ENCODE results near the gene ZNF750.

Gene ZNF750

GRCh38 chr17:82825540-82826124 lies 14.2 kb downstream of the ZNF750 start:
- H3K9ac ChIP-seq (ENCODE audit: low read length), result no peak overlapping the region
- TF ChIP-seq CTCF (IDR thresholded peaks at IDR 0.05; ENCODE audit: low read depth, low read length) (no peak), EZH2phosphoT487 (IDR thresholded peaks at IDR 0.05; ENCODE audit: low read depth) (no peak)
- no peak overlapping the region for H3K4me2 ChIP-seq (ENCODE audit: low read length)
- no peaks in the 10 kb centered on the region for H3K4me1 ChIP-seq (ENCODE audit: low read length)
- H3K79me2 ChIP-seq (ENCODE audit: low read length), result no peaks in the 10 kb centered on the region
- peaks cover 20% of the 10 kb centered on the region for H3K36me3 ChIP-seq (replicated peaks; ENCODE audit: low read depth, low read length)
- H4K20me1 ChIP-seq (ENCODE audit: insufficient read depth, low read length), result no peaks in the 10 kb centered on the region
- H3K9me3 ChIP-seq (ENCODE audit: insufficient read depth, low read length), result no peaks in the 10 kb centered on the region
- H2AFZ ChIP-seq (ENCODE audit: low read depth, low read length), result no peak overlapping the region
- H3K27ac ChIP-seq (ENCODE audit: low read length), result no peak overlapping the region
- H3K27me3 ChIP-seq (ENCODE audit: low read depth, low read length), result no peaks in the 10 kb centered on the region
- no peak overlapping the region for H3K4me3 ChIP-seq (ENCODE audit: low read length)

- TF ChIP-seq CTCF (IDR thresholded peaks at IDR 0.05; ENCODE audit: low read depth, low read length), result peak; percentile 39
- TF ChIP-seq EZH2phosphoT487 (IDR thresholded peaks at IDR 0.05; ENCODE audit: low read depth), result no peak
- Histone ChIP-seq H3K36me3 (replicated peaks; ENCODE audit: low read depth, low read length) (peaks cover 15% of the 10 kb centered on the region), H3K27ac (ENCODE audit: low read length) (no peak overlapping the region), H4K20me1 (ENCODE audit: insufficient read depth, low read length) (peaks cover 2% of the 10 kb centered on the region; the same call in 1 of the 2 replicates), H3K4me1 (ENCODE audit: low read length) (peaks cover 11% of the 10 kb centered on the region), H2AFZ (ENCODE audit: low read depth, low read length) (no peak overlapping the region), H3K4me2 (ENCODE audit: low read length) (no peak overlapping the region), H3K27me3 (ENCODE audit: low read depth, low read length) (no peaks in the 10 kb centered on the region), H3K9me3 (ENCODE audit: insufficient read depth, low read length) (no peaks in the 10 kb centered on the region), H3K4me3 (ENCODE audit: low read length) (no peak overlapping the region), H3K9ac (ENCODE audit: low read length) (no peak overlapping the region), H3K79me2 (ENCODE audit: low read length) (no peaks in the 10 kb centered on the region)
Measured at GRCh38 chr17:82823004-82823403, 16.8 kb downstream of the ZNF750 start.

GRCh38 chr17:82822281-82822680 lies 17.5 kb downstream of the ZNF750 start:
- Histone ChIP-seq H3K4me2 (ENCODE audit: low read length) (no peak overlapping the region), H3K36me3 (replicated peaks; ENCODE audit: low read depth, low read length) (peaks cover 8% of the 10 kb centered on the region), H2AFZ (ENCODE audit: low read depth, low read length) (no peak overlapping the region), H3K9ac (ENCODE audit: low read length) (no peak overlapping the region), H3K27me3 (ENCODE audit: low read depth, low read length) (no peaks in the 10 kb centered on the region), H3K4me1 (ENCODE audit: low read length) (peaks cover 11% of the 10 kb centered on the region), H3K27ac (ENCODE audit: low read length) (no peak overlapping the region), H4K20me1 (ENCODE audit: insufficient read depth, low read length) (peaks cover 5% of the 10 kb centered on the region; the same call in 1 of the 2 replicates), H3K9me3 (ENCODE audit: insufficient read depth, low read length) (no peaks in the 10 kb centered on the region), H3K79me2 (ENCODE audit: low read length) (no peaks in the 10 kb centered on the region), H3K4me3 (ENCODE audit: low read length) (no peak overlapping the region)
- TF ChIP-seq EZH2phosphoT487 (IDR thresholded peaks at IDR 0.05; ENCODE audit: low read depth) (no peak), CTCF (IDR thresholded peaks at IDR 0.05; ENCODE audit: low read depth, low read length) (no peak)

GRCh38 chr17:82821554-82821953 lies 18.3 kb downstream of the ZNF750 start:
- Histone ChIP-seq H3K36me3 (replicated peaks; ENCODE audit: low read depth, low read length) (peaks cover 5% of the 10 kb centered on the region), H3K4me1 (ENCODE audit: low read length) (peaks cover 11% of the 10 kb centered on the region), H3K9me3 (ENCODE audit: insufficient read depth, low read length) (no peaks in the 10 kb centered on the region), H3K4me2 (ENCODE audit: low read length) (no peak overlapping the region), H2AFZ (ENCODE audit: low read depth, low read length) (no peak overlapping the region), H3K27me3 (ENCODE audit: low read depth, low read length) (no peaks in the 10 kb centered on the region), H3K4me3 (ENCODE audit: low read length) (no peak overlapping the region), H3K9ac (ENCODE audit: low read length) (no peak overlapping the region), H3K79me2 (ENCODE audit: low read length) (no peaks in the 10 kb centered on the region), H4K20me1 (ENCODE audit: insufficient read depth, low read length) (peaks cover 5% of the 10 kb centered on the region; the same call in 1 of the 2 replicates), H3K27ac (ENCODE audit: low read length) (no peak overlapping the region)
- TF ChIP-seq EZH2phosphoT487 (IDR thresholded peaks at IDR 0.05; ENCODE audit: low read depth) (no peak), CTCF (IDR thresholded peaks at IDR 0.05; ENCODE audit: low read depth, low read length) (no peak)
